ENCODE data around the gene PTPRK. TPM values are rescaled to one million over a fixed set of nuclear protein-coding genes. Genes with fewer than 3 reads are reported as not detected.

The PTPRK gene
- total and polyA plus RNA-seq, 2 of the 13 experiments (the other 11 are each of a cell fraction or from before 2014, with no cell fraction given), result 43.6 to 98.3 TPM

DNA sequence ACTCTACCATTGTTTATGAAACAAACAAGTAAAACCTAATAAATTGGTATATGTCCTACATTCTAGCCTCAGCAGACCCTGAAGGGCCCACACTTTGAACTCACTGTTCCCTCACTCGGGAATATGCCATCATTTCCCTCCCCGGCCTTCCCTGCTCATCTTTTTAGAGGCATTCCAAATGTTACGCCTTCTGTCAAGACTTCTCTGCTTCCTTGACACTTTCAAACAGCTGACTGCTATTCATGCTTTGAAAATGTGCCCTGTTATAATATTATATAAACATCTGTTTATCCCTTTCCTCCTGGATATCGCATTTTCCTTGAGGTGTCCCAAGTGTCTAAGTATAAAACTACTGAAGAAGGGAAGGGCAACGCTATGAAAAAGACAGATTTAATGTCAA, 370.0 kb downstream of the PTPRK start:
- Histone ChIP-seq H4K20me1 (ENCODE audit: insufficient read depth, low read length) (no peaks in the 10 kb centered on the region), H3K4me2 (ENCODE audit: low read depth, low read length) (no peak overlapping the region), H2AFZ (ENCODE audit: low read length) (no peak overlapping the region), H3K79me2 (ENCODE audit: insufficient read depth, low read length) (no peaks in the 10 kb centered on the region), H3K9me3 (ENCODE audit: low read length) (no peaks in the 10 kb centered on the region), H3K4me1 (ENCODE audit: insufficient read depth, low read length) (no peaks in the 10 kb centered on the region), H3K4me3 (replicated peaks in 1 of 3; ENCODE audit: insufficient read depth in 1 of 3, low read depth in 2 of 3, low read length in 3 of 3) (no peak overlapping the region), H3K36me3 (replicated peaks in 1 of 2; ENCODE audit: control insufficient read depth in 1 of 2, insufficient read depth in 2 of 2, low read length in 2 of 2) (peaks cover 0 to 7% of the 10 kb centered on the region in 2 experiments; a peak in 2 of 5 replicates), H3K27me3 (ENCODE audit: control insufficient read depth in 1 of 2, insufficient read depth in 2 of 2, low read length in 2 of 2) (no peaks in the 10 kb centered on the region), H3K9ac (ENCODE audit: insufficient read depth, low read depth, low read length) (no peak overlapping the region), H3K27ac (ENCODE audit: extremely low read length, insufficient read depth, low read length) (no peak overlapping the region)
- intact Hi-C loops (cut with micrococcal nuclease; ENCODE audit: unreplicated experiment) (no loop called here), in situ Hi-C loops (cut with HindIII; ENCODE audit: extremely low pct_ligation_motif_present, low pct_unique_long_range_greater_than_20kb) (no loop called here)
- ATAC-seq (no peak), FAIRE-seq (no peak), DNase-seq (ENCODE audit: low spot score) (no peak)
- CTCF ChIA-PET (ENCODE audit: low intra/inter-chr PET ratio, low total read pairs), result no interaction called here
- POLR2A ChIA-PET, result no interaction called here
- BruUV-seq (replicated peaks), result no TSS peak
- WGBS (ENCODE audit: low lambda C conversion rate), result over 99% methylated on average over 5 of the region's 5 CpGs
- TF ChIP-seq FOSL2 (CRISPR knock-in tag; IDR thresholded peaks at IDR 0.05) (no peak), HIVEP1 (CRISPR knock-in tag; IDR thresholded peaks at IDR 0.05) (no peak), ZNF766 (CRISPR knock-in tag; IDR thresholded peaks at IDR 0.05; ENCODE audit: borderline replicate concordance) (no peak), ZNF775 (CRISPR knock-in tag; IDR thresholded peaks at IDR 0.05; ENCODE audit: borderline replicate concordance) (no peak), SRSF9 (IDR thresholded peaks at IDR 0.05; ENCODE audit: borderline replicate concordance, insufficient read depth, low read depth, low read length, poor library complexity, severe bottlenecking) (no peak), ZNF652 (CRISPR knock-in tag; IDR thresholded peaks at IDR 0.05; ENCODE audit: borderline replicate concordance, low read depth) (no peak), ISL2 (CRISPR knock-in tag; IDR thresholded peaks at IDR 0.05) (no peak), ZNF569 (CRISPR knock-in tag; IDR thresholded peaks at IDR 0.05; ENCODE audit: borderline replicate concordance) (no peak), ZNF350 (CRISPR knock-in tag; IDR thresholded peaks at IDR 0.05; ENCODE audit: borderline replicate concordance, low read depth) (no peak), HOXA5 (CRISPR knock-in tag; IDR thresholded peaks at IDR 0.05) (no peak), ZNF547 (CRISPR knock-in tag; IDR thresholded peaks at IDR 0.05) (no peak), ZFP41 (CRISPR knock-in tag; IDR thresholded peaks at IDR 0.05; ENCODE audit: borderline replicate concordance) (no peak)
- TF ChIP-seq, protein P1, sequence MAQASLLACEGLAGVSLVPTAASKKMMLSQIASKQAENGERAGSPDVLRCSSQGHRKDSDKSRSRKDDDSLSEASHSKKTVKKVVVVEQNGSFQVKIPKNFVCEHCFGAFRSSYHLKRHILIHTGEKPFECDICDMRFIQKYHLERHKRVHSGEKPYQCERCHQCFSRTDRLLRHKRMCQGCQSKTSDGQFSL (CRISPR knock-in tag; IDR thresholded peaks at IDR 0.05), result no peak
- TF ChIP-seq, protein P2, sequence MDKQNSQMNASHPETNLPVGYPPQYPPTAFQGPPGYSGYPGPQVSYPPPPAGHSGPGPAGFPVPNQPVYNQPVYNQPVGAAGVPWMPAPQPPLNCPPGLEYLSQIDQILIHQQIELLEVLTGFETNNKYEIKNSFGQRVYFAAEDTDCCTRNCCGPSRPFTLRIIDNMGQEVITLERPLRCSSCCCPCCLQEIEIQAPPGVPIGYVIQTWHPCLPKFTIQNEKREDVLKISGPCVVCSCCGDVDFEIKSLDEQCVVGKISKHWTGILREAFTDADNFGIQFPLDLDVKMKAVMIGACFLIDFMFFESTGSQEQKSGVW (CRISPR knock-in tag; IDR thresholded peaks at IDR 0.05; ENCODE audit: borderline replicate concordance), result no peak
- TF ChIP-seq, protein P3, sequence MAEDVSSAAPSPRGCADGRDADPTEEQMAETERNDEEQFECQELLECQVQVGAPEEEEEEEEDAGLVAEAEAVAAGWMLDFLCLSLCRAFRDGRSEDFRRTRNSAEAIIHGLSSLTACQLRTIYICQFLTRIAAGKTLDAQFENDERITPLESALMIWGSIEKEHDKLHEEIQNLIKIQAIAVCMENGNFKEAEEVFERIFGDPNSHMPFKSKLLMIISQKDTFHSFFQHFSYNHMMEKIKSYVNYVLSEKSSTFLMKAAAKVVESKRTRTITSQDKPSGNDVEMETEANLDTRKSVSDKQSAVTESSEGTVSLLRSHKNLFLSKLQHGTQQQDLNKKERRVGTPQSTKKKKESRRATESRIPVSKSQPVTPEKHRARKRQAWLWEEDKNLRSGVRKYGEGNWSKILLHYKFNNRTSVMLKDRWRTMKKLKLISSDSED (CRISPR knock-in tag; IDR thresholded peaks at IDR 0.05), result no peak

Measured in HepG2 (cell line).